Activated T-cell treated with anti-CD3 and anti-CD28 coated beads, Interleukin-2, amount 50 U/mL, for 1 hour (primary cell): ENCODE results near the gene BBIP1.
A peak's percentile ranks its signal among the peaks of the same experiment; 100 is the strongest.
"Not testable (repeated sequence)": the region's sequence is repeated elsewhere in the genome, so short reads cannot be mapped to it uniquely, and the experiment has no call there.

Source experiments
- DNase-seq: peaks from one replicate; pipeline ENCODE4 v3.0.0-alpha.2; 2020

The BBIP1 gene

DNA sequence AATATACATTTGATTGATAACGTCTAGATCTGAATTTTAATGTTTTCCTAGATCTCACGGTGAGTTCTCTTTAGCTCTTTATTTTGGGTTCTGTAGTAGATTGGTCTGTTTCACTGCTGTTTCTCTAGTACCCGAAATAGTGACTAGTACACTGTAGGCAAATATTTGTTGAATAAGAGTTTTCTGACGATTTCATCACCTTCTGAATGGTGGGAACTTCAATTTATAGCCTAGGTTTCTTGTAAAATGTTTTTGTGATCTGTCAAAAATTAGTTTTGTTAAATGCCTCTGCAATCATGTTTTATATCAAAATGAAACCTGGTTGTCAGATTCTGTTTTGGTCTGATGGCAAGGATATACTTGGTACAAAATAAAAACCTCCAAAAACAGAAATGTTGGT, 37.1 kb downstream of the BBIP1 start:
- no peak for DNase-seq

- no peak for DNase-seq
Measured at GRCh38 chr10:110881247-110881646, 37.7 kb downstream of the BBIP1 start.

- DNase-seq, result no peak
Measured at GRCh38 chr10:110880012-110880411, 39.0 kb downstream of the BBIP1 start.

DNA sequence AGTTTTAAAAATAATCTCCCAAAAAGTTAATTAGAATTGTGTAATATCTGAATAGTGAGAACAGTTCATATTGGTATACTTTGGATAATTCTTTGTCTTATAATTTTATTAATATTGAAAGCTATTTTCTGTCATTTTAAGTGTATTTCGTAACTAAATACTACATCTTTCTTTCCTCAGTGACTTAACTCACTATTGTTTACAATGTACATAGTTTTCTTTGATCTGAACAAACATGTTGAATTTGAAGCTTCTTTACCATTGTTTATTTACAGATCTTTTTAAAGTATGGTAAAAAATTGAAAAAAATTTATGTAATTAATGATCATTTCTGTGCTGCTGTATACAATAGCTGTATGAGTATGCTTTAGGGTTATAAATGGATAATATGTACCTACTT, 42.2 kb downstream of the BBIP1 start:
- no peak for DNase-seq

DNA sequence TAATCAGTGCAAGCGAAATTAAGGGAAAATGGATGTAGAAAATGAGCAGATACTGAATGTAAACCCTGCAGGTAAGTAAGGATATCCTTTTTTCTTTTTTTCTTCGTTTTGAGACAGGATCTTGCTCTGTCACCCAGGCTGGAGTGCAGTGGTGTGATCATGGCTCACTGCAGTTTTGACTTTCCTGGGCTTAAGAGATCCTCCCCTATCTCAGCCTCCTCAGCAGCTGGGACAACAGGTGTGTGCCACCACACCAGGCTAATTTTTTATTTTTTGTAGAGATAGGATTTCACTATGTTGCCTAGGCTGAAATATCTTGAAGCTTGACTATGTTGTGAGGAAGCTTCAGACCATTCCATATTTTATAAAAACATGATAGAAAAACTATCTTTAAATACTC, 43.0 kb downstream of the BBIP1 start:
- no peak for DNase-seq

GRCh38 chr10:110873951-110874350, 45.0 kb downstream of the BBIP1 start:
- DNase-seq, result no peak

DNA sequence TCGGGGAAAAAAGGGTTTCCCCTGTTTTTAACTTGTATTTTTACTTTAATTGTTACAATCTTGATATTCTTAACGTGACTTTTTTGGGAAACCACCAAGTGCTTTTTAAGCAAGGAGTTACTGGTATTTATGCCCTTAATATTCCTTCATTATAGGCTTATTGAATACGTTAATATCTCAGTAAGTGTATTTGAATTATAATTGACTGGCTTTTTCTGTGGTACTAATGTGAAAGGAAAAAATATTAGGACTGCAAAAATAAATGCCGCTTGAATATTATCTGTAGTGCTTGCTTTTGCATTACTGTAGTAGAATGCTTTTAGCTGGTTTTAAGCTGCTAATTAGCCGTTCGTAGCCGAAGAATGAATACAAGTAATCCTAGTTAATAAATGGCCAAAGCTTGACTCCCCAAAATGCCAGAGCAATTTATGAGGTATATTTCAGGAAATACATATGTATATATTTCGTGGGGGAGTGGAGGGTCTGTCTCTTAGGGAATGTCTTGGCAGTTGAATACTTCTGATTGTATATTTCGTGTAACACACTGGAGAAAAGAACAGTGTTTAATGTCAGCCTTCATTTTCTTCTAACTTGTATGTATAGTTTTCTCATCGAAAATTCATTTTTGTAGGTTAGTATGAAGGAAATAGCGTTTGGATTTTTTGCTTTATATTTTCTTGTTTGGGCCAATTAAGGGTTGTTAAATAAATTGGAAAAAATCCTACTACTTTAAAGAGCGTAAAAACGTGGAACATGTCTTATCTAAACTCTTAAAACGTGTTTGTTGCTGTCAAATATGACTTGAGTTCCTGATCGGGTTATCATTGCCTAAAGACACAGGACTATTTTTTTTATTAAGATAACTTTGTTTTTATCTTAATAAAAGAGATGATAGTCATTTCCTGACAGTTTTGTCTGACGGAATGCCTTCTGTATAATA, 45.7 kb downstream of the BBIP1 start:
- no peak for DNase-seq

- peak; percentile 79 for DNase-seq
Measured at GRCh38 chr10:110872145-110872983, 46.6 kb downstream of the BBIP1 start.

GRCh38 chr10:110871298-110872084, 47.5 kb downstream of the BBIP1 start, which contains the start of gene PDCD4:
PDCD4 (plus strand) TSS chr10:110871928; CDS start chr10:110876028, 4,100 bp downstream.
- DNase-seq, result peak; percentile 94

DNA sequence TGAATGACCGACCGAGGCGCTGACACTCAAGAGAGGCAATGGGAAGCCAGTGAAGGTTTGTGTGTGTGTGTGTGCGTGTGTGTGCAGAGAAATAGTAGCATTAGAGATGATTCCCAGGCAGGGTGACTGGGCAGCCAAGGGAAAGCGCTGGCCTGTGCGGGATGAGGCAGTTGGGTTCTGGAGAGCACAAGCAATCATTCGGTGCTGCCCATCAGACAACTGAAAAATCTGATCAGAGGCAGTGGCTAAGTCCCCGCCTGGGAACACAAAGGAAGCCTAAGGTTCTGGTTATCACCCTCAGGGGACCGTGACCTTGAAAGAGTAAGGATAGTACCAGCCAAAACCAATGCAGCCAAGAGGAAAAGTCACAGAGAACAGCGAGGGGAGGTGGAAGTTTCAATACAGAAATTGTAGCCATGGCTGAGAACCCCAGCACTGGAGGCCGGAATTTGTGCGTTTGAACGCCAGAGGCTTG, 48.1 kb downstream of the BBIP1 start:
- DNase-seq, result no peak

- peak; percentile 54 for DNase-seq
Measured at GRCh38 chr10:110868981-110869380, 50.0 kb downstream of the BBIP1 start.

DNA sequence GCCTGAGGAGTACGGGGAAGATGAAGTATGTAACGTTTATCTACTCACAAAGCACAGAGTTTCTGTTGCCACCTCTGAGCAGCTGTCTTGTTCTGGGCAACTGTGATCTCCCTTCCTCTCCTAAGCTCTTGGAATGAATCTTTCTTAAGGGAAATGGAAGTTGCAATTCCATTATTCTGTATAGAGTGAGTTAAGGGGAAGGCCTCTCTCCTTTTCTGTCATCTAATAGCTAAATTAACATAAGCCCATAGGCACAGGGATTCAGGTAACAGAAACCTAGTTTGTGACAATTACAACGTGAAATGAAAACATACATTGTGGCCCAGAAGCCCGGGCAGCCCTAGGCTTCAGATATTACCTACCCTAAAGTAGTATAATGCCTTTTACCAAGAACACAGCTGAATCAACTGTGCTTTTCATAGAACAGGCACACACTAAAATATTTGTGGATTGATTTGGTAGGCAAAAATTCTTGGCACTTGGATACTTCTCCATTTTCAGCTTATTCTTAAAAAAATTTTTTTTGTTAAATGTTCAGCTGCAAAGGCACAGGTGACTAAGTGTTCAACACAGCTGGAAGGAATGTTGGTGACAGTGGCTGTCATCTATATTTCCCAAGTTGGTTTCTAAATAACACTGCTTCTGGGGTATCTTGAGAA, 51.0 kb downstream of the BBIP1 start:
- no peak for DNase-seq

DNA sequence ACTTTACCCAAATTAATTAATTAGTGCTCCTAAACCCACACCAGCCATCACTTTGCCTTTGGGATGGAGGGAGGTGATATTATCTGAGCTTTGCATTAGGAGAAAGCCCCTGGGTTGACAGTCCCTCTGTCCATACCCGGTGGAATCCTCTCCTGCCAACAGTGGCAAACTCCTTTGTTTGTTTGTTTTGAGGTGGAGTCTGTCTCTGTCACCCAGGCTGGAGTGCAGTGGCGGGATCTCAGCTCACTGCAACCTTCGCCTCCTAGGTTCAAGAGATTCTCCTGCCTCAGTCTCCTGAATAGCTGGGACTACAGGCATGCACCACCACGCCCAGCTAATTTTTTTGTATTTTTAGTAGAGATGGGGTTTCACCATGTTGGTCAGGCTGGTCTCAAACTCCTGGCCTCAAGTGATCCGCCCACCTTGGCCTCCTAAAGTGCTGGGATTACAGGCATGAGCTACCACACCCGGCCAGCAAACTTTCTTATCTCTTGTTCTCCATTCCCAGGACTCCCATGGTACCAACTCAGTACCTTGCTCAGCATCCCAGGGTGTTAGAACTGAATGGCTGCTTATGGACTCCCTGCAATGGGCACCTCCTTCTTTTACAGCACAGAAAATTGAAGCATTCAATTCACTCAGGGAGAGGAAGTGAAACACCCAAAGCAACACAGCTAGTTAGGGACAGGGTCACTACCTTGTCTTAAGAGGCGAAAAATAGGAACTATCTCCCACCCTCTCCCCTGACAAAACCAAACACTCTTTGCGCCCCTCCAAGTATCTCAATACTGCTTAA, 51.8 kb downstream of the BBIP1 start:
- not testable (repeated sequence) for DNase-seq

- no peak for DNase-seq
Measured at GRCh38 chr10:110865809-110866482, 53.0 kb downstream of the BBIP1 start.

- DNase-seq, result no peak
Measured at GRCh38 chr10:110865186-110865808, 53.7 kb downstream of the BBIP1 start.

- DNase-seq, result no peak
Measured at GRCh38 chr10:110864662-110865140, 54.3 kb downstream of the BBIP1 start.

- no peak for DNase-seq
Measured at GRCh38 chr10:110863956-110864355, 55.0 kb downstream of the BBIP1 start.

GRCh38 chr10:110863361-110863760, 55.6 kb downstream of the BBIP1 start:
- no peak for DNase-seq

DNA sequence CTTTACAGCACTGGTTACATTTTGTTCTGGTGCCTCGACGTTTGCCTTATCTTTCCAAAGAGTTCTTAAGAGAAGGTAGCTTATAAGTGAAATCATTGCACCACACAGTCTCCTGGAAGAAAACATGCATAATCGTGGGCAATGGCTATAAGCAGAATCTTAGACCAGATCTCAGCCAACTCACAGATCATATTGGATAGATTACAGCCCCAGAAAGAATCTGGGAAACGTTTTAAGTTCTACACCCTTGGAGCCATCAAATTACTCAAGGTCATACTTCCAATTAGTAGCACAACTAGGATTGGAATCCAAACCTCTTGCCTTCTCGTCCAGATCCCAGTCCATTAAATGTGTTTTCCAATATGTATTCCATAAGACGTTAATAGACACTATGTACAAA, 56.0 kb downstream of the BBIP1 start:
- DNase-seq, result no peak
